ENCODE measurements around the gene CAP2.

Gene CAP2

GRCh38 chr6:17446713-17447112 is 53.3 kb downstream of the CAP2 start:
- DNase-seq, result no peak

- DNase-seq, result no peak
Measured at GRCh38 chr6:17448165-17448564, 54.8 kb downstream of the CAP2 start.

GRCh38 chr6:17450397-17450796 is 57.0 kb downstream of the CAP2 start:
- no peak for DNase-seq

- DNase-seq, result no peak
Measured at GRCh38 chr6:17450832-17451231, 57.4 kb downstream of the CAP2 start.

- DNase-seq, result no peak
Measured at GRCh38 chr6:17452096-17452495, 58.7 kb downstream of the CAP2 start.

GRCh38 chr6:17454316-17455005 is 61.1 kb downstream of the CAP2 start:
- no peak for DNase-seq

GRCh38 chr6:17455919-17456318 is 62.5 kb downstream of the CAP2 start:
- no peak for DNase-seq

- no peak for DNase-seq
Measured at GRCh38 chr6:17456711-17457110, 63.3 kb downstream of the CAP2 start.

- DNase-seq, result no peak
Measured at GRCh38 chr6:17457405-17457804, 64.0 kb downstream of the CAP2 start.

- no peak for DNase-seq
Measured at GRCh38 chr6:17457956-17458355, 64.6 kb downstream of the CAP2 start.

- no peak for DNase-seq
Measured at GRCh38 chr6:17458966-17459365, 65.6 kb downstream of the CAP2 start.

- DNase-seq, result no peak
Measured at GRCh38 chr6:17460862-17461261, 67.5 kb downstream of the CAP2 start.

GRCh38 chr6:17466147-17466546 is 72.8 kb downstream of the CAP2 start:
- no peak for DNase-seq

- no peak for DNase-seq
Measured at GRCh38 chr6:17466707-17467106, 73.3 kb downstream of the CAP2 start.

GRCh38 chr6:17469006-17469832 is 75.8 kb downstream of the CAP2 start:
- DNase-seq, result no peak

GRCh38 chr6:17470202-17470937 is 77.0 kb downstream of the CAP2 start:
- no peak for DNase-seq

GRCh38 chr6:17470938-17471327 is 77.5 kb downstream of the CAP2 start:
- DNase-seq, result no peak

- no peak for DNase-seq
Measured at GRCh38 chr6:17472653-17473183, 79.3 kb downstream of the CAP2 start.

- DNase-seq, result no peak
Measured at GRCh38 chr6:17473554-17473953, 80.2 kb downstream of the CAP2 start.

- no peak for DNase-seq
Measured at GRCh38 chr6:17474289-17474688, 80.9 kb downstream of the CAP2 start.

- DNase-seq, result no peak
Measured at GRCh38 chr6:17475606-17476244, 82.3 kb downstream of the CAP2 start.

GRCh38 chr6:17476511-17476910 is 83.1 kb downstream of the CAP2 start:
- DNase-seq, result no peak

GRCh38 chr6:17477356-17477755 is 84.0 kb downstream of the CAP2 start:
- no peak for DNase-seq
